HG02623 (cell line): ENCODE results near the gene PCDHGB1.
"Not testable (repeated sequence)": the region's sequence is repeated elsewhere in the genome, so short reads cannot be mapped to it uniquely, and the experiment has no call there.

Source experiments
- ATAC-seq: cut with Tn5 transposase; IDR thresholded peaks from one replicate; pipeline ENCODE4 v1.9.1; 2021; ENCODE audit warnings: moderate library complexity; ENCODE audit not compliant: unreplicated experiment

Gene PCDHGB1

DNA sequence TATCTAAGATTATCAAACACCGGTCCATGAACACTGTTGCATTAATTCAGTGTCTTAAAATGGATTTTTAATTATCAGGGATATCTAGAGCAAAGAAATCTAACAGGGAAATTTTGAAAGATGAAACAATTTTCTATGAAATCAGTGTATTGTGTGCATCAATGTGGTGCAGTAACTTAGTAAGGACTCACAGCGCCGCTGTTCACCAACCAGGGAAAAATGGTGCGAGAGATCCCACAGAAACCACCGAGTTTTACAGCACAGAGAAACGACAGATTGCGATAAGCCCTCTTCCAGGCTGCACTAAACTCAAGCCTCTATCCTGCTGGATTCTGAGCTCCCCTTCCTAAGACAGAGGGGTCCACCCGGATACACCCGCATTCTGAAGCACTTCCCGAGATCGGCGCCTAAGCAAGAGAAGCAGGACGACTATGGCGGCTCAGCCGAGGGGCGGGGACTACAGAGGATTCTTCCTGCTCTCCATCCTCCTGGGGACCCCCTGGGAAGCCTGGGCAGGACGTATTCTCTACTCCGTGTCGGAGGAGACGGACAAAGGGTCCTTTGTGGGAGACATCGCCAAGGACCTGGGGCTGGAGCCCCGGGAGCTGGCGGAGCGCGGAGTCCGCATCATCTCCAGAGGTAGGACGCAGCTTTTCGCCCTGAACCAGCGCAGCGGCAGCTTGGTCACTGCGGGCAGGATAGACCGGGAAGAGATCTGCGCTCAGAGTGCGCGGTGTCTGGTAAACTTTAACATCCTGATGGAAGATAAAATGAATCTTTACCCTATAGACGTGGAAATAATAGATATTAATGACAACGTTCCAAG, 32.8 kb downstream of the PCDHGB1 start, which contains the start of gene PCDHGA7:
PCDHGA7 (plus strand) TSS at position 274 of the 826 bp plus-strand sequence; CDS start at position 432, 158 bp downstream.
- ATAC-seq, result no peak

DNA sequence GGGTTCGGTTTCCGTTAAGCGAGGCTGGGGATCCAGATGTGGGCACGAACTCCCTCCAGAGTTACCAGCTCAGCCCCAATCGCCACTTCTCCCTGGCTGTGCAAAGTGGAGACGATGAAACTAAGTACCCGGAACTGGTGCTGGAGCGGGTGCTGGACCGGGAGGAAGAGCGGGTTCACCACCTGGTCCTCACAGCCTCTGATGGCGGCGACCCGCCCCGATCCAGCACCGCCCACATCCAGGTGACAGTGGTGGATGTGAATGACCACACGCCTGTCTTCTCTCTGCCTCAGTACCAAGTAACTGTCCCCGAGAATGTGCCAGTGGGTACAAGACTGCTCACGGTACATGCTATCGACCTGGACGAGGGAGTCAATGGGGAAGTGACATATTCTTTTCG, 33.4 kb downstream of the PCDHGB1 start:
- no peak for ATAC-seq

DNA sequence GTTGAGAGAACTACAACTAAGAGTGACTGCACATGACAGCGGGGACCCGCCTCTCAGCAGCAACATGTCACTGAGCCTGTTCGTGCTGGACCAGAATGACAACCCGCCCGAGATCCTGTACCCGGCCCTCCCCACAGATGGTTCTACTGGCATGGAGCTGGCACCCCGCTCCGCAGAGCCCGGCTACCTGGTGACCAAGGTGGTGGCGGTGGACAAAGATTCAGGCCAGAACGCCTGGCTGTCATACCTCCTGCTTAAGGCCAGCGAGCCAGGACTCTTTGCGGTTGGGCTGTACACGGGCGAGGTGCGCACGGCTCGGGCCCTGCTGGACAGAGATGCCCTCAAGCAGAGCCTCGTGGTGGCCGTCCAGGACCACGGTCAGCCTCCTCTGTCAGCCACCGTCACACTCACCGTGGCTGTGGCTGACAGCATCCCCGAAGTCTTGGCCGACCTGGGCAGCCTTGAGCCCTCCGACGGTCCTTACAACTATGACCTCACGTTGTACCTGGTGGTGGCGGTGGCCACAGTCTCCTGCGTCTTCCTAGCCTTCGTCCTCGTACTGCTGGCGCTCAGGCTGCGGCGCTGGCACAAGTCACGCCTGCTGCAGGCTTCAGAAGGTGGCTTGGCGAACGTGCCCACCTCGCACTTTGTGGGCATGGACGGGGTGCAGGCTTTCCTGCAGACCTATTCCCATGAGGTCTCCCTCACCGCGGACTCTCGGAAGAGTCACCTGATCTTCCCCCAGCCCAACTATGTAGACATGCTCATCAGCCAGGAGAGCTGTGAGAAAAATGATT, 34.8 kb downstream of the PCDHGB1 start:
- ATAC-seq, result no peak

DNA sequence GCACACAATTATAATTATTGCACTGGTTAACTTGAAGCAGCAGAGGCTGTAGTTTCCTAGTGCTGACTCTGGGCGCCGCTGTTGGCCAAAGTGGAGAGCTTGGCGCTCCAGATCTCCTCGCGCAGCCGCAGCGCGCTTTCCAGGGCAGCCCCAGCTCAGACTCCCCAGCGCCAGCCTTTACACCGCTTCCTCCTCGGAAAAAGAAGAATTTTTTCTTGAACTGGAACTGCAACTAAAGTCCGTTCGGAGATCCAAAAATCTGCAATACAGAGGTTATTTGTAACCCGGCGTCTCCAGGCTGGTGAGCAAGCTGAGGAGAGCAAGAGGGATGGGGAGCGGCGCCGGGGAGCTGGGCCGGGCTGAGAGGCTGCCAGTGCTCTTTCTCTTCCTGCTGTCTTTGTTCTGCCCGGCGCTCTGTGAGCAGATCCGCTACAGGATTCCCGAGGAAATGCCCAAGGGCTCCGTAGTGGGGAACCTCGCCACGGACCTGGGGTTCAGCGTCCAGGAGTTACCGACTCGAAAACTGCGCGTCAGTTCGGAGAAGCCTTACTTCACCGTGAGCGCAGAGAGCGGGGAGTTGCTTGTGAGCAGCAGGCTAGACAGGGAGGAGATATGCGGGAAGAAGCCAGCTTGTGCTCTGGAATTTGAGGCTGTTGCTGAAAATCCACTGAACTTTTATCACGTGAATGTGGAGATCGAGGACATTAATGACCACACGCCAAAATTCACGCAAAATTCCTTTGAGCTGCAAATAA, 37.8 kb downstream of the PCDHGB1 start, which contains the start of gene PCDHGB4:
PCDHGB4 (plus strand) TSS at position 142 of the 755 bp plus-strand sequence; CDS start at position 329, 187 bp downstream.
- ATAC-seq, result not testable (repeated sequence)

DNA sequence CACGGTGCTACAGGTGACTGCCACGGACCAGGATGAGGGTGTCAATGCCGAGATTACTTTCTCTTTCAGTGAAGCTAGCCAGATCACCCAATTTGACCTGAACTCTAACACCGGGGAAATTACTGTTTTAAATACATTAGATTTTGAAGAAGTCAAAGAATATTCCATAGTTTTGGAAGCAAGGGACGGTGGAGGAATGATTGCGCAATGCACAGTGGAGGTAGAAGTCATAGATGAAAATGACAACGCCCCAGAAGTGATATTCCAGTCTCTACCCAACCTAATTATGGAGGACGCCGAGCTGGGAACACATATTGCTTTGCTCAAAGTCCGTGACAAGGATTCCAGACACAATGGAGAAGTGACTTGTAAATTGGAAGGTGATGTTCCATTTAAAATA, 38.8 kb downstream of the PCDHGB1 start:
- ATAC-seq, result no peak

DNA sequence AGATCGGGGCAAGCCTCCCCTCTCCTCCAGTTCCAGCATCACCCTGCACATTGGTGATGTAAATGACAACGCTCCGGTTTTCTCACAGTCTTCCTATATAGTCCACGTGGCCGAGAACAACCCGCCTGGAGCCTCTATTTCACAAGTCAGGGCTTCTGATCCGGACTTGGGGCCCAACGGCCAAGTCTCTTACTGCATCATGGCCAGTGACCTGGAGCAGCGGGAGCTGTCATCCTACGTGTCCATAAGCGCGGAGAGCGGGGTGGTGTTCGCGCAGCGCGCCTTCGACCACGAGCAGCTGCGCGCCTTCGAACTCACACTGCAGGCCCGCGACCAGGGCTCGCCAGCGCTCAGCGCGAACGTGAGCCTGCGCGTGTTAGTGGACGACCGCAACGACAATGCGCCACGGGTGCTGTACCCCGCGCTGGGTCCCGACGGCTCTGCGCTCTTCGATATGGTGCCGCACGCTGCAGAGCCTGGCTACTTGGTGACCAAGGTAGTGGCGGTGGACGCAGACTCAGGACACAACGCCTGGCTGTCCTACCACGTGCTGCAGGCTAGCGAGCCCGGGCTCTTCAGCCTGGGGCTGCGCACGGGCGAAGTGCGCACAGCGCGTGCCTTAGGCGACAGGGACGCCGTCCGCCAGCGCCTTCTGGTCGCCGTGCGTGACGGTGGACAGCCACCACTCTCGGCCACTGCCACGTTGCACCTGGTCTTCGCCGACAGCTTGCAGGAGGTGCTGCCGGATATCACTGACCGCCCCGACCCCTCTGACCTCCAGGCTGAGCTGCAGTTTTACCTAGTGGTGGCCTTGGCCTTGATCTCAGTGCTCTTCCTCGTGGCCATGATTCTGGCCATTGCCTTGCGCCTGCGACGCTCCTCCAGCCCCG, 39.5 kb downstream of the PCDHGB1 start:
- no peak for ATAC-seq

DNA sequence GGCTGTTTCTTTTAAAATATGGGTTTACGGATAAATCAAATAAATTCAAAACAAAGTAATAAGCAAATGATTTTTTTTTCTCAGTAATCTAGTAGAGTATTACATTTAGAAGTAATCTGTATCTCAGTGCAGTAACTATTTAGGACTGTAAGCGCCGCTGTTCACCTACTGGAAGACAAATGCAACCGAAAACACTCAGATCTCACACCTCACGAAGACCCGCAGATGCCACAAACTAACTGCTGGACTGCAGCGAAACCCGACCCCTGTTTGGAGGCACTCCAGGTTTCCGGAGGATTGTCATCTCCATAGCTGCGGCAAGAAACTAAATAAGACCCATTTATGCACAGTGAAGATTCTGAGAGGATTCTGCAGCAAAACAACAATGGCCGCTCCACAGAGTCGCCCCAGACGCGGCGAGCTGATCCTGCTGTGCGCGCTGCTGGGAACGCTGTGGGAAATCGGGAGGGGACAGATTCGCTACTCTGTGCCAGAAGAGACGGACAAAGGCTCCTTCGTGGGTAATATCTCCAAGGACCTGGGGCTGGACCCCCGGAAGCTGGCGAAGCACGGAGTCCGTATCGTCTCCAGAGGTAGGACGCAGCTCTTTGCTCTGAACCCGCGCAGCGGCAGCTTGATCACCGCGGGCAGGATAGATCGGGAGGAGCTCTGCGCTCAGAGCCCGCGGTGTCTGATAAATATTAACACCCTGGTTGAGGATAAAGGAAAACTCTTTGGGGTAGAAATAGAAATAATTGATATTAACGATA, 42.7 kb downstream of the PCDHGB1 start, which contains the start of gene PCDHGA8:
PCDHGA8 (plus strand) TSS at position 205 of the 770 bp plus-strand sequence; CDS start at position 386, 181 bp downstream.
- ATAC-seq, result no peak

DNA sequence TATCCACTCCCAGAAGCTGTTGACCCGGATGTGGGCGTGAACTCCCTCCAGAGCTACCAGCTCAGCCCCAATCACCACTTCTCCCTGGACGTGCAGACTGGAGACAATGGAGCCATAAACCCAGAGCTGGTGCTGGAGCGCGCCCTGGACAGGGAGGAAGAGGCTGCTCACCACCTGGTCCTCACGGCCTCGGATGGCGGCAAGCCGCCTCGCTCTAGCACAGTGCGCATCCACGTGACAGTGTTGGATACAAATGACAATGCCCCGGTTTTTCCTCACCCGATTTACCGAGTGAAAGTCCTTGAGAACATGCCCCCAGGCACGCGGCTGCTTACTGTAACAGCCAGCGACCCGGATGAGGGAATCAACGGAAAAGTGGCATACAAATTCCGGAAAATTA, 43.4 kb downstream of the PCDHGB1 start:
- ATAC-seq, result no peak

DNA sequence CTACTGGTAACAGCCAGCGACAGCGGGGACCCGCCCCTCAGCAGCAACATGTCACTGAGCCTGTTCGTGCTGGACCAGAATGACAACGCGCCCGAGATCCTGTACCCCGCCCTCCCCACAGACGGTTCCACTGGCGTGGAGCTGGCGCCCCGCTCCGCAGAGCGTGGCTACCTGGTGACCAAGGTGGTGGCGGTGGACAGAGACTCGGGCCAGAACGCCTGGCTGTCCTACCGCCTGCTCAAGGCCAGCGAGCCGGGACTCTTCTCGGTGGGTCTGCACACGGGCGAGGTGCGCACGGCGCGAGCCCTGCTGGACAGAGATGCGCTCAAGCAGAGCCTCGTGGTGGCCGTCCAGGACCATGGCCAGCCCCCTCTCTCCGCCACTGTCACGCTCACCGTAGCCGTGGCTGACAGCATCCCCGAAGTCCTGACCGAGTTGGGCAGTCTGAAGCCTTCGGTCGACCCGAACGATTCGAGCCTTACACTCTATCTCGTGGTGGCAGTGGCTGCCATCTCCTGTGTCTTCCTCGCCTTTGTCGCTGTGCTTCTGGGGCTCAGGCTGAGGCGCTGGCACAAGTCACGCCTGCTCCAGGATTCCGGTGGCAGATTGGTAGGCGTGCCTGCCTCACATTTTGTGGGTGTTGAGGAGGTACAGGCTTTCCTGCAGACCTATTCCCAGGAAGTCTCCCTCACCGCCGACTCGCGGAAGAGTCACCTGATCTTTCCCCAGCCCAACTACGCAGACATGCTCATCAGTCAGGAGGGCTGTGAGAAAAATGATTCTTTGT, 44.7 kb downstream of the PCDHGB1 start:
- not testable (repeated sequence) for ATAC-seq

DNA sequence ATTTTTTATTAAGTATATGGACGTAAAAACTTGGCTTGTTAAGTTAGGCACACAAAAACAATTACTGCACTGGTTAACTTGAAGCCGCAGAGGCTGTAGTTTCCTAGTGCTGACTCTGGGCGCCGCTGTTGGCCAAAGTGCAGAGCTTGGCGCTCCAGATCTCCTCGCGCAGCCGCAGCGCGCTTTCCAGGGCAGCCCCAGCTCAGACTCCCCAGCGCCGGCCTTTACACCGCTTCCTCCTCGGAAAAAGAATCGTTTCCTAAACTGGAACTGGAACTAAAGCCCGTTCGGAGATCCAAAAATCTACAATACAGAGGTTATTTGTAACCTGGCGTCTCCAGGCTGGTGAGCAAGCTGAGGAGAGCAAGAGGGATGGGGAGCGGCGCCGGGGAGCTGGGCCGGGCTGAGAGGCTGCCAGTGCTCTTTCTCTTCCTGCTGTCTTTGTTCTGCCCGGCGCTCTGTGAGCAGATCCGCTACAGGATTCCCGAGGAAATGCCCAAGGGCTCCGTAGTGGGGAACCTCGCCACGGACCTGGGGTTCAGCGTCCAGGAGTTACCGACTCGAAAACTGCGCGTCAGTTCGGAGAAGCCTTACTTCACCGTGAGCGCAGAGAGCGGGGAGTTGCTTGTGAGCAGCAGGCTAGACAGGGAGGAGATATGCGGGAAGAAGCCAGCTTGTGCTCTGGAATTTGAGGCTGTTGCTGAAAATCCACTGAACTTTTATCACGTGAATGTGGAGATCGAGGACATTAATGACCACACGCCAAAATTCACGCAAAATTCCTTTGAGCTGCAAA, 48.1 kb downstream of the PCDHGB1 start, which contains the start of gene PCDHGB5:
PCDHGB5 (plus strand) TSS at position 192 of the 796 bp plus-strand sequence; CDS start at position 373, 181 bp downstream.
- ATAC-seq, result peak; percentile 72

DNA sequence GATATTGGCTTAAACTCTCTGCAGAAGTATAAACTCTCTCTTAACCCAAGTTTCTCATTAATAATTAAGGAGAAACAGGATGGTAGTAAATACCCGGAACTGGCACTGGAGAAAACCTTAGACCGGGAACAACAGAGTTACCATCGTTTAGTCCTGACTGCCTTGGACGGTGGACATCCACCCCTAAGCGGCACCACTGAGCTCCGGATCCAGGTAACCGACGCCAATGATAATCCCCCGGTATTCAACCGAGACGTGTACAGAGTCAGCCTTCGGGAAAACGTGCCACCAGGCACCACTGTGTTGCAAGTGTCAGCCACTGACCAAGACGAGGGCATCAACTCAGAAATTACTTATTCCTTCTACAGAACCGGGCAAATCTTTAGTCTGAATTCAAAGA, 48.7 kb downstream of the PCDHGB1 start:
- ATAC-seq, result no peak

DNA sequence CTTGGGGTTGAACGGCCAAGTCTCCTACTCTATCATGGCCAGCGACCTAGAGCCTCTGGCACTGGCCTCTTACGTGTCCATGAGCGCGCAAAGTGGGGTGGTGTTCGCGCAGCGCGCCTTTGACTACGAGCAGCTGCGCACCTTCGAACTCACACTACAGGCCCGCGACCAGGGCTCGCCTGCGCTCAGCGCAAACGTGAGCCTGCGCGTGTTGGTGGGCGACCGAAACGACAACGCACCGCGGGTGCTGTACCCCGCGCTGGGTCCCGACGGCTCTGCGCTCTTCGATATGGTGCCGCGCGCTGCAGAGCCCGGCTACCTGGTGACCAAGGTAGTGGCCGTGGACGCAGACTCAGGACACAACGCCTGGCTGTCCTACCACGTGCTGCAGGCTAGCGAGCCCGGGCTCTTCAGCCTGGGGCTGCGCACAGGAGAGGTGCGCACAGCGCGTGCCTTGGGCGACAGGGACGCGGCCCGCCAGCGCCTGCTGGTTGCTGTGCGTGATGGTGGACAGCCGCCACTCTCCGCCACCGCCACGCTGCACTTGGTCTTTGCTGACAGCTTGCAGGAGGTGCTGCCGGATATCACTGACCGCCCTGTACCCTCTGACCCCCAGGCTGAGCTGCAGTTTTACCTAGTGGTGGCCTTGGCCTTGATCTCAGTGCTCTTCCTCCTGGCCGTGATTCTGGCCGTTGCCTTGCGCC, 49.8 kb downstream of the PCDHGB1 start:
- no peak for ATAC-seq
